IMR-90 (cell line): ENCODE measurements around the gene SEZ6L2.

Experiments
- CHD1 ChIP-seq: IDR thresholded peaks from 2 replicates; pipeline ENCODE4 v1.6.1; 2012; ENCODE audit warnings: low read depth, low read length, improper control_type of control experiment
- FOS ChIP-seq: fragments of 150-350 bp; IDR thresholded peaks from 2 replicates; pipeline ENCODE4 v1.6.1; 2016; ENCODE audit warnings: low read depth, low read length
- POLR2A ChIP-seq: IDR thresholded peaks from 2 replicates; pipeline ENCODE4 v1.6.1; 2012; ENCODE audit warnings: mild to moderate bottlenecking, low read depth, low read length
- RAD21 ChIP-seq: IDR thresholded peaks from 2 replicates; pipeline ENCODE4 v1.6.1; 2012; ENCODE audit warnings: low read length, improper control_type of control experiment
- TF ChIP-seq, protein P1 (sequence below): conservative IDR thresholded peaks from 2 replicates; pipeline ENCODE4 v1.5.1; 2012; ENCODE audit warnings: mild to moderate bottlenecking, low read depth, low read length, improper control_type of control experiment
- TF ChIP-seq, protein P2 (sequence below): fragments of 150-350 bp; IDR thresholded peaks from 2 replicates; pipeline ENCODE4 v1.6.1; 2017; ENCODE audit warnings: mild to moderate bottlenecking, antibody characterized with exemption, low read length, low read depth

- TF ChIP-seq, protein P1, sequence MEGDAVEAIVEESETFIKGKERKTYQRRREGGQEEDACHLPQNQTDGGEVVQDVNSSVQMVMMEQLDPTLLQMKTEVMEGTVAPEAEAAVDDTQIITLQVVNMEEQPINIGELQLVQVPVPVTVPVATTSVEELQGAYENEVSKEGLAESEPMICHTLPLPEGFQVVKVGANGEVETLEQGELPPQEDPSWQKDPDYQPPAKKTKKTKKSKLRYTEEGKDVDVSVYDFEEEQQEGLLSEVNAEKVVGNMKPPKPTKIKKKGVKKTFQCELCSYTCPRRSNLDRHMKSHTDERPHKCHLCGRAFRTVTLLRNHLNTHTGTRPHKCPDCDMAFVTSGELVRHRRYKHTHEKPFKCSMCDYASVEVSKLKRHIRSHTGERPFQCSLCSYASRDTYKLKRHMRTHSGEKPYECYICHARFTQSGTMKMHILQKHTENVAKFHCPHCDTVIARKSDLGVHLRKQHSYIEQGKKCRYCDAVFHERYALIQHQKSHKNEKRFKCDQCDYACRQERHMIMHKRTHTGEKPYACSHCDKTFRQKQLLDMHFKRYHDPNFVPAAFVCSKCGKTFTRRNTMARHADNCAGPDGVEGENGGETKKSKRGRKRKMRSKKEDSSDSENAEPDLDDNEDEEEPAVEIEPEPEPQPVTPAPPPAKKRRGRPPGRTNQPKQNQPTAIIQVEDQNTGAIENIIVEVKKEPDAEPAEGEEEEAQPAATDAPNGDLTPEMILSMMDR, result no peak
- TF ChIP-seq FOS (no peak), CHD1 (no peak), RAD21 (no peak), POLR2A (no peak)
- TF ChIP-seq, protein P2, sequence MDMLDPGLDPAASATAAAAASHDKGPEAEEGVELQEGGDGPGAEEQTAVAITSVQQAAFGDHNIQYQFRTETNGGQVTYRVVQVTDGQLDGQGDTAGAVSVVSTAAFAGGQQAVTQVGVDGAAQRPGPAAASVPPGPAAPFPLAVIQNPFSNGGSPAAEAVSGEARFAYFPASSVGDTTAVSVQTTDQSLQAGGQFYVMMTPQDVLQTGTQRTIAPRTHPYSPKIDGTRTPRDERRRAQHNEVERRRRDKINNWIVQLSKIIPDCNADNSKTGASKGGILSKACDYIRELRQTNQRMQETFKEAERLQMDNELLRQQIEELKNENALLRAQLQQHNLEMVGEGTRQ, result no peak
Observed at GRCh38 chr16:29844575-29845331, 54.6 kb downstream of the SEZ6L2 start.
